Measurements from ENCODE around the gene ABCC8.
A peak's percentile ranks its signal among the peaks of the same experiment; 100 is the strongest.

The ABCC8 gene

GRCh38 chr11:17506942-17507341 is 30.3 kb upstream of the ABCC8 start:
- no peak for TF ChIP-seq CTCF (conservative IDR thresholded peaks at IDR 0.05; ENCODE audit: low read length)
- no peak for DNase-seq (ENCODE audit: low read depth)
- no peak overlapping the region for H3K4me3 ChIP-seq (ENCODE audit: low read length)

GRCh38 chr11:17506314-17506713 is 29.7 kb upstream of the ABCC8 start:
- H3K4me3 ChIP-seq (ENCODE audit: low read length) = no peak overlapping the region
- DNase-seq (ENCODE audit: low read depth) = no peak
- TF ChIP-seq CTCF (conservative IDR thresholded peaks at IDR 0.05; ENCODE audit: low read length) = no peak

GRCh38 chr11:17505146-17505545 is 28.5 kb upstream of the ABCC8 start:
- H3K4me3 ChIP-seq (ENCODE audit: low read length) = no peak overlapping the region
- DNase-seq (ENCODE audit: low read depth) = no peak
- TF ChIP-seq CTCF (conservative IDR thresholded peaks at IDR 0.05; ENCODE audit: low read length) = no peak

- TF ChIP-seq CTCF (conservative IDR thresholded peaks at IDR 0.05; ENCODE audit: low read length) = peak; percentile 90
- peak; percentile 63 for DNase-seq (ENCODE audit: low read depth)
- H3K4me3 ChIP-seq (ENCODE audit: low read length) = no peak overlapping the region
Observed at GRCh38 chr11:17504330-17505107, 27.9 kb upstream of the ABCC8 start.

- no peak for TF ChIP-seq CTCF (conservative IDR thresholded peaks at IDR 0.05; ENCODE audit: low read length)
- DNase-seq (ENCODE audit: low read depth) = no peak
- no peak overlapping the region for H3K4me3 ChIP-seq (ENCODE audit: low read length)
Observed at GRCh38 chr11:17502630-17503029, 26.0 kb upstream of the ABCC8 start.

- no peak for TF ChIP-seq CTCF (conservative IDR thresholded peaks at IDR 0.05; ENCODE audit: low read length)
Observed at GRCh38 chr11:17500673-17501072, 24.0 kb upstream of the ABCC8 start.

GRCh38 chr11:17498475-17498874 is 21.8 kb upstream of the ABCC8 start:
- DNase-seq (ENCODE audit: low read depth) = no peak
- TF ChIP-seq CTCF (conservative IDR thresholded peaks at IDR 0.05; ENCODE audit: low read length) = peak; percentile 38

More at GRCh38 chr11:17500673-17501072, 24.0 kb upstream of the ABCC8 start:
- no peak overlapping the region for H3K4me3 ChIP-seq (ENCODE audit: low read length)
- no peak for DNase-seq (ENCODE audit: low read depth)

More at GRCh38 chr11:17498475-17498874, 21.8 kb upstream of the ABCC8 start:
- no peak overlapping the region for H3K4me3 ChIP-seq (ENCODE audit: low read length)

Measured in AG10803 (cell line).